Measurements from ENCODE around the gene INTS7. TPM values are rescaled to one million over a fixed set of nuclear protein-coding genes. Genes with fewer than 3 reads are reported as not detected.

INTS7 gene
- total RNA-seq, 1 donor from 2014 or later, result 19.1 TPM

DNA sequence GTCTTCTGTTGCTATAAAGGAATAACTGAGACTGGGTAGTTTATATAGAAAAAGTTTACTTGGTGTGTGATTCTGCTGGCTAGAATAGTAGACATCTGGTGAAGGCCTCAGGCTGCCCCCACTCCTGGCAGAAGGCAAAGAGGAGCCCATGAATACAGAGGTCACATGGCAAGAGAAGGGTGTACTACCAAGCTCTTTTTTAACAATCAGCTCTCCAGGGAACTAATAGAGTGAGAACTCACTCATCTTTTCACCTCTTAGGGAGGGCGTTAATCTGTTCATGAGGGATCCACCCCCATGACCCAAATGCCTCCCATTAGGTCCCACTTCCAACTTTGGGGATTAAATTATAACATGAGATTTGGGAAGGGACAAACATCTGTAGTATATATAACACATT, 9.5 kb upstream of the INTS7 start:
- Mint-ChIP-seq H3K27me3 (no peaks in the 10 kb centered on the region), H3K9me3 (no peaks in the 10 kb centered on the region), H3K27ac (no peak overlapping the region), H3K36me3 (ENCODE audit: low read depth) (no peaks in the 10 kb centered on the region), H3K4me1 (peaks cover 3% of the 10 kb centered on the region), H3K4me3 (no peak overlapping the region)
- ChIA-PET CTCF (interaction anchor here (1.6 kb wide), 1 partner anchor 27 kb away, joined by 4 read pairs; no protein-coding TSS in a partner anchor), POLR2A (interaction anchor here (2.1 kb wide), 1 partner anchor 10 kb away, joined by 6 read pairs; the partner anchor contains the start of genes DTL and INTS7)
- intact Hi-C loops (cut with micrococcal nuclease), result no loop called here
- ATAC-seq (ENCODE audit: low read depth) (no peak), DNase-seq (no peak)
- TF ChIP-seq, protein P1, sequence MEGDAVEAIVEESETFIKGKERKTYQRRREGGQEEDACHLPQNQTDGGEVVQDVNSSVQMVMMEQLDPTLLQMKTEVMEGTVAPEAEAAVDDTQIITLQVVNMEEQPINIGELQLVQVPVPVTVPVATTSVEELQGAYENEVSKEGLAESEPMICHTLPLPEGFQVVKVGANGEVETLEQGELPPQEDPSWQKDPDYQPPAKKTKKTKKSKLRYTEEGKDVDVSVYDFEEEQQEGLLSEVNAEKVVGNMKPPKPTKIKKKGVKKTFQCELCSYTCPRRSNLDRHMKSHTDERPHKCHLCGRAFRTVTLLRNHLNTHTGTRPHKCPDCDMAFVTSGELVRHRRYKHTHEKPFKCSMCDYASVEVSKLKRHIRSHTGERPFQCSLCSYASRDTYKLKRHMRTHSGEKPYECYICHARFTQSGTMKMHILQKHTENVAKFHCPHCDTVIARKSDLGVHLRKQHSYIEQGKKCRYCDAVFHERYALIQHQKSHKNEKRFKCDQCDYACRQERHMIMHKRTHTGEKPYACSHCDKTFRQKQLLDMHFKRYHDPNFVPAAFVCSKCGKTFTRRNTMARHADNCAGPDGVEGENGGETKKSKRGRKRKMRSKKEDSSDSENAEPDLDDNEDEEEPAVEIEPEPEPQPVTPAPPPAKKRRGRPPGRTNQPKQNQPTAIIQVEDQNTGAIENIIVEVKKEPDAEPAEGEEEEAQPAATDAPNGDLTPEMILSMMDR (IDR thresholded peaks at IDR 0.05), result no peak

DNA sequence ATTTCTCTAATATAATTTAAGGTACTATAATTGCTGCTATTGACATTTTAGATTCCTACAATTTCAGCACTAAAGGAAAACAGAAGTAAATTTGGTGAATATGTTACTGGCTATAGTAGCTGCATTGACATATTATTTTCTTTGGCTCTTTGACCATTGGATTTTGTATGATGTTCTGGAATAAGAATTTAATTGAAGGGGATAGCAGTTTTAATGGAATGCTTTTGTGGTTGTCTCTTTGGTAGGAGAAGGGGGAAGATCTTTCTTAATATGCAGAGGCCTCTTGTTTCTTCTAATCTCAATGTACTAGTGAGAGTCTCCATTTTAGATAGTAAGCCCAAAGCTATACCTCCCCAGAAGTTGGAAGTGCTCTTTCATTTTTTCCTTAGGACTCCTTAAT, 7.1 kb upstream of the INTS7 start:
- Mint-ChIP-seq H3K27ac (no peak overlapping the region), H3K36me3 (ENCODE audit: low read depth) (no peaks in the 10 kb centered on the region), H3K4me1 (peaks cover 3% of the 10 kb centered on the region), H3K4me3 (no peak overlapping the region), H3K27me3 (no peaks in the 10 kb centered on the region), H3K9me3 (no peaks in the 10 kb centered on the region)
- ATAC-seq (ENCODE audit: low read depth) (no peak), DNase-seq (no peak)
- intact Hi-C loops (cut with micrococcal nuclease), result no loop called here
- TF ChIP-seq, protein P1 (IDR thresholded peaks at IDR 0.05), result no peak
- POLR2A ChIA-PET, result no interaction called here
- CTCF ChIA-PET, result no interaction called here

DNA sequence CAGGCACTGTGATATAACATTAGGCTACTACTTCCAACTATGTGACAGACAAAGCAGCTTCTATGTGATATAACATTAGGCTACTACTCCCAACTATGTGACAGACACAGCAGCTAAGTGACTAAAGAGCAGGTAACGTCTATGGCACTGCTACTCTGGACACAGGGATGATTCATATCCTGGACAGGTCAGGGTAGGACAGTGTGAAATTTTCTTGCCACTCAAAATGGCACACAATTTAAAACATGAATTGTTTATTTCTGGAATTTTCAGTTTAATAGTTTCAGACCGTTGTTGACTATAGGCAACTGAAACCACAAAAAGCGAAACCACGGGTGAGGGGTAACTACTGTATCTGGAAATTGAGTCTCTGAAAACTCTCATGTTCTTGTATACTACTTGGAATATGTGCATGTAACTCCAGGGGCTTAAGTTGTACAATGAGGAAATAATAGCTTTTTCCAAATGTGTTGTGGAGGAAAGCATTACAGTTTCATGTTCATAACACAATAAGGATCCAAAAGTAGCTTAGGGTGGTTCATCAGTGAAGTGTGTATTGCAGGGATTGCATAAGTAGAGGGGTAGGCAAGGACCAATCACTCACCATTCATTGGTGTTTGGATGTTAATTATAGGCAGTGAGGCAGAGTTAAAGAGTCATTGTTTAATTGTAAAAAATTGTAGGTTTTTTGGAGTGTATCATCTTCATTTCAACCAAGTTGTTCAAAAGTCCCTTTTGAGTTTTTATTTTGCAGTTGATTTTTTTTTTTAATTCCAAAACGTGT, 5.5 kb upstream of the INTS7 start:
- H3K9me3 Mint-ChIP-seq, result no peaks in the 10 kb centered on the region
- peaks cover 16% of the 10 kb centered on the region for H3K4me1 Mint-ChIP-seq
- ChIA-PET POLR2A (no interaction called here), CTCF (interaction anchor here (2.5 kb wide), 1 partner anchor 415 kb away, joined by 8 read pairs; no protein-coding TSS in a partner anchor)
- H3K27ac Mint-ChIP-seq, result no peak overlapping the region
- peak overlapping the region; percentile 30 for H3K4me3 Mint-ChIP-seq
- H3K27me3 Mint-ChIP-seq, result no peaks in the 10 kb centered on the region
- intact Hi-C loops (cut with micrococcal nuclease), result no loop called here
- ATAC-seq (ENCODE audit: low read depth) (no peak), DNase-seq (no peak)
- H3K36me3 Mint-ChIP-seq (ENCODE audit: low read depth), result no peaks in the 10 kb centered on the region
- TF ChIP-seq, protein P1 (IDR thresholded peaks at IDR 0.05), result no peak

DNA sequence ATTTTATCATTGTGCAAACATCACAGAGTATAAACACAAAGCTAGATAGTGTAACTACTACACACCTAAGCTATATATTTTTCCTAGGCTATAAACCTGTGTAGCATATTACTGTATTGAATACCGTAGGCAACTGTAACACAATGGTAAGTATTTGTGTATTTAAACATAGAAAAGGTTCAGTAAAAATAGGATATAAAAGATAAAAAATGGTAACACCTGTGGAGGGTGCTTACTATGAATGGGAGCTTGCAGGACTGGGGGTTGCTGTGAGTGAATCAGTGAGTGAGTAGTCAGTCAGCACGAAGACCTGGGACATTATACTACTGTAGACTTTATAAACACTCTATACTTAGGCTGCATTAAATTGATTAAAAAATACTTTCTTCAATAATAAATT, 4.3 kb upstream of the INTS7 start:
- Mint-ChIP-seq H3K27me3 (no peaks in the 10 kb centered on the region), H3K9me3 (no peaks in the 10 kb centered on the region), H3K36me3 (ENCODE audit: low read depth) (peaks cover 8% of the 10 kb centered on the region), H3K27ac (no peak overlapping the region), H3K4me3 (no peak overlapping the region), H3K4me1 (peaks cover 28% of the 10 kb centered on the region)
- TF ChIP-seq, protein P1 (IDR thresholded peaks at IDR 0.05), result no peak
- DNase-seq (no peak), ATAC-seq (ENCODE audit: low read depth) (no peak)
- POLR2A ChIA-PET, result no interaction called here
- CTCF ChIA-PET, result interaction anchor here (1.3 to 2.5 kb wide), 2 partner anchors 416 to 437 kb away, joined by 3 to 8 read pairs; no protein-coding TSS in a partner anchor
- intact Hi-C loops (cut with micrococcal nuclease), result loop anchor here (10.0 kb wide), 2 partner anchors 755 to 975 kb away; partner anchors contain the start of genes ANGEL2, NSL1 and TATDN3

DNA sequence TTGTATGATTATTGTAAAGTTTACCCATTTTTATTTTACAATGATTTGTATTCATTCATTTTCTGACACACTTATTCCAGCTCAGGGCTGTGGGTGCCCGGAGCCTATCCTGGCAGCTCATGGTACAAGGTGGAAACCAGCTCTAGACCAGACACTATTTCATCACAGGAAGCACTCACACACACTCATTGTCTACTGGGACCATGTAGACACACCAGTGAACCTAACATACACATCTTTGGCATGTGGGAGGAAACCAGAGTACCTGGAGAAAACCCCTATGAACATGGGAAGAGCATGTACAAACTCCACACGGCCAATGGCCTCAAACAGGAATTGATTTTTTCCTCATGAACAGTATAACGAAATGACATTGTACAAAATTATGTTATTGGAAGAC, 2.5 kb upstream of the INTS7 start:
- DNase-seq (no peak), ATAC-seq (ENCODE audit: low read depth) (no peak)
- no peak overlapping the region for H3K27ac Mint-ChIP-seq
- H3K9me3 Mint-ChIP-seq, result no peaks in the 10 kb centered on the region
- TF ChIP-seq, protein P1 (IDR thresholded peaks at IDR 0.05), result no peak
- CTCF ChIA-PET, result no interaction called here
- peaks cover 37% of the 10 kb centered on the region for H3K4me1 Mint-ChIP-seq
- intact Hi-C loops (cut with micrococcal nuclease), result loop anchor here (10.0 kb wide), 2 partner anchors 757 to 977 kb away; partner anchors contain the start of genes ANGEL2, NSL1 and TATDN3
- POLR2A ChIA-PET, result no interaction called here
- no peak overlapping the region for H3K4me3 Mint-ChIP-seq
- peaks cover 8% of the 10 kb centered on the region for H3K36me3 Mint-ChIP-seq (ENCODE audit: low read depth)
- H3K27me3 Mint-ChIP-seq, result no peaks in the 10 kb centered on the region

Measured in activated B cell treated with CpG ODN at 0.5 μM for 24 hours (primary cell).